Ramos (cell line): ENCODE results near the gene NRG2.

Experiments
- in situ Hi-C: fragments of 300-500 bp; cut with MboI; formaldehyde crosslinking; loops from one replicate; pipeline ENCODE4 v1.14.3; 2022; ENCODE audit warnings: low sequenced_read_pairs; ENCODE audit not compliant: unreplicated experiment

Gene NRG2

GRCh38 chr5:140013536-140013935 is 29.6 kb downstream of the NRG2 start:
- in situ Hi-C loops = no loop called here

- in situ Hi-C loops = no loop called here
These were observed 30.7 kb downstream of the NRG2 start for GRCh38 chr5:140012443-140012842.

DNA sequence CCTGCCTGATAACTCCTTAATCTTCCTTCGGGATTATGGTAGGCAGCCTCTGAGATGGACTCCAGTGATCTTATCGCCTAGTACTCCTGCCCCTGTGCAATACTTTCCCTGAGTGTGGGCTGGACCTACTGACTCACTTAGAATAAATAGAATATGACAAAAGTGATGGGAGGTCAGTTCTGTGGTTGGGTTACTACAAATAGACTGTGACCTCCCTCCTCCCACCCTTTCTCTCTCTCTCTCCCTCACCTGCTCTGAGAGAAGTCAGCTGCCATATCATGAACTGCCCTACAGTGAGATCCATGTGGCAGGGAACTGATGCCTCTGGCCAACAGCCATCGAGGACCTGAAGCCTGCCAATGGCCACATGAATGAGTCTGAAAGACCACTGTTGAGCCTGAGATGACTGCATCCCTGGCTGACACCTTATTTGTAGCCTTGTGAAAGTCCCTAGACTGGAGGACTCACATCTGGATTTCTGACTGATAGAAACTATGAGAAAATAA is 31.7 kb downstream of the NRG2 start:
- in situ Hi-C loops = no loop called here

- in situ Hi-C loops = no loop called here
These were observed 32.3 kb downstream of the NRG2 start for GRCh38 chr5:140010798-140011197.

DNA sequence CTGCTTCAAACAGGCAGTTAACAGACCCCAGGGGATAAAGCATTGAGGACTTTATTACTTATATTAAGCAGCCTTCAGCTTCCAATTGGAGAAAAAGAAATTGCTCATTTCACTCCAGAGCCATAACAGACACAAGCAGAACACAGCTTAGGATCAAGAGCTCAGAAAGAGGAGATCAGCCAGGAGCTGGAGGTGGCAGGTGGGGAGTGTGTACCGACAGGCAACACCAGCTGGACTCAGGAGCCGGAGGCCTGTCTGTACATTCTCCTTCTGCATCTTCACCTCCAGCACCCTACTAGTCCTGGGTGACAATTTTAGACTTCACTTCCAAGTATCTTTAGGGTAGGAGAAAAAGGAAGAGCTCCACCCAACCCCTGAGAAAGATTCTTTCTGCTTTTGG is 35.8 kb downstream of the NRG2 start:
- in situ Hi-C loops = no loop called here

- in situ Hi-C loops = no loop called here
These were observed 37.9 kb downstream of the NRG2 start for GRCh38 chr5:140005145-140005591.

DNA sequence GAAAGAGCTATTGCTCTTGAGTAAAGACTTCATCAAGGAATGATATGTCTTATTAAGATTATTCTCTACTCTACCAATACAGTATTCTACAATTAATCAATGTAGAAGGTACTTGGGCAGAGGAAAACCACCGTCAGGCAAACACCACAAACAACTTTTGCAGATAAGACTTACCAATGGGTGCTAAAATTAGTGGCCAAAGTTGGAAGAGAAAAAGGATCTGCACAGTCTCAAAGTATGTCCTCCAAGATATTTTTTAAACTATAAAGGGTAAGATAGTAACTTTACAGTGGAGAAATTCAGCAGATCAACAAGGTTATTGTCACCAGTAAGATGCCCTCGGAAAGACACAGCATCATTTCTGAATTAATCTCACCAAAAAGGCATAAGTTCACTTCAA is 38.9 kb downstream of the NRG2 start:
- in situ Hi-C loops = no loop called here

DNA sequence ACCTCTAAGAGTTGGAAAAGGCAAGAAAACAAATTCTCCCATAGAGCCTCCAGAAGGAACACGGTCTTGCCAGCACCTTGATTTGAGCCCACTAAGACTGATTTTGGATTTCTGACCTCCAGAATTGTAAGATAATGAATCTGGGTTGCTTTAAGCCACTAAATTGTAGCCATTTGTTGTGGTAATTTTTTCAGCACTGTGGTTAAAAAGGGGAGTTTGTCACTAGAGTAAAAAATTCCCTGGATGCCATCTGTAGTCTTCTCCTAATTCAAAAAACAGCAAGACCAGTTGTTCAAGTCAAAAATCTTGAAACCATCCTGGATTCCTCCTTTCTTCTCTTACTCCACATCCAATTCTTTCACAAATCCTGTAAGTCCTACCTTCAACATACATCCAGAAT is 39.6 kb downstream of the NRG2 start:
- in situ Hi-C loops = no loop called here

- in situ Hi-C loops = no loop called here
These were observed 42.8 kb downstream of the NRG2 start for GRCh38 chr5:140000332-140000731.

GRCh38 chr5:139998837-139999236 is 44.3 kb downstream of the NRG2 start:
- in situ Hi-C loops = no loop called here

DNA sequence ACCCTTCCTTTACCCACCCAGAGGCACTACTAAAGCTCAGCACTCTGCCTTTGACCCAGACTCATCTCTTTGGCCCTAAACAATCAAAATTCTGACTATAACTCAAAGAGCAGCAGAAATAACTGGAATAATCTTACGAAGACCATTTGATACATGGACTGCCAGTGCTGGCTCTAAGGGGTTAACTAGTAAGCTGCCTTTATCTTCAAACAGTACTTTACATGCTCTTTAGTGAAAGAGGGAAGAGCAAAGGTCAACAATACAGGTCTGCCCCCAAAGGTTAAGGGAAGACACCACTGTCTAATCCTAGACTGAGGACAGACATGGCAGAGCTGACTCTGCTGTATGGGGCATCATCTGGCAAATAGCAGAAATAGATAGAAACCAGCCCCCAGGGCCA is 45.8 kb downstream of the NRG2 start:
- in situ Hi-C loops = no loop called here

GRCh38 chr5:139995929-139996328 is 47.2 kb downstream of the NRG2 start:
- in situ Hi-C loops = no loop called here

DNA sequence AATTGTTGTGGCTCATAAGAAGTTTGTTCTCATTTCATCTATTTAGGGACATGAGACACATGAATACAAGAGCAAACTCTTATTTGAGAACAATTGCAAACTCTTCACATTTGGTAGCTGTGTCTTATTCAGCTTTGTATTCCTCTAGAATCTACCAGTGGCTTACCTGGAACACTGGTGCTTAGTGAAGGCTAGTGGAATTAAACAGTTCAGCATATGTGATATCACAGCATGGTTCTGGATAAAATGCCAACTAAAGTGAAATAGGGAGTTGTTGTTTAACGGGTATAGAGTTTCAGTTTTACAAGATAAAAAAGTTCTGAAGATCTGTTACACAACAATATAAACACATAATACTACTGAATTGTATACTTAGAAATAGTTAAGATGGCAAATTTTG is 48.9 kb downstream of the NRG2 start:
- in situ Hi-C loops = no loop called here

- in situ Hi-C loops = no loop called here
These were observed 57.4 kb downstream of the NRG2 start for GRCh38 chr5:139985733-139986132.

GRCh38 chr5:139985290-139985689 is 57.8 kb downstream of the NRG2 start:
- in situ Hi-C loops = no loop called here

GRCh38 chr5:139984816-139985215 is 58.3 kb downstream of the NRG2 start:
- in situ Hi-C loops = no loop called here

DNA sequence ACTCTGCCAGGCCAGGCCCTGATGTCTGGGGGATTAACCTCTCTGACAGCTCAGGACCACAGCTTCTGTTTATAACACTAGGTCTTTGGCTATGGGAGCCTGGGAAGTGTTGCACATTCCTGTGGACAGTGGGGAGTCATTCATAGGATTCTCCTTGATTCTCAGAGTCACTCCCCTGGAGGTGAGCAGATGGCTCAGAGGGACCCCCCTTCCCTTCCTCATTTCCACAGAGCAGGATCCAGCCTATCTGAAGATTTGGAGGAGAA is 60.2 kb downstream of the NRG2 start:
- in situ Hi-C loops = no loop called here

- in situ Hi-C loops = no loop called here
These were observed 60.7 kb downstream of the NRG2 start for GRCh38 chr5:139982157-139982974.

DNA sequence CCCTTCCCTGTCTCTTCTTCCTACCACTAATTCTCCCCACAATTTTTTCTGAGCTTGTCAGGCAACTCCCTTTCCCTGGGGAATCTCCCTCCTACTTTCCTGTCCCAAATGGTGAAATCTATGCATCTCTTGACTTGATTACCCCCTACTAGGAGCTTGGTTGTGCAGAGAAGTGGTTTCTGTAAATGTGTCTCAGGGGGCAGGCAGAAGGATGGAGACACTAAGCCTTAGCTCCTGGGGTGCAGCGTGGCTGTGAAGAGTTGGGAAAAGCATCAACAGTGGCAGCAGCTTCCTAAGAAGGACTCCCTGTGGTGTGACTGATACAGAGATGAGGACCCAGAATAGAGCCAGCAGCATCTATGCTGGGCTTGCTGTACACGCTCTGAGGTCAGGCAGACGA is 62.3 kb downstream of the NRG2 start:
- in situ Hi-C loops = no loop called here

- in situ Hi-C loops = no loop called here
These were observed 63.2 kb downstream of the NRG2 start for GRCh38 chr5:139979943-139980342.

GRCh38 chr5:139979518-139979917 is 63.6 kb downstream of the NRG2 start:
- in situ Hi-C loops = no loop called here

DNA sequence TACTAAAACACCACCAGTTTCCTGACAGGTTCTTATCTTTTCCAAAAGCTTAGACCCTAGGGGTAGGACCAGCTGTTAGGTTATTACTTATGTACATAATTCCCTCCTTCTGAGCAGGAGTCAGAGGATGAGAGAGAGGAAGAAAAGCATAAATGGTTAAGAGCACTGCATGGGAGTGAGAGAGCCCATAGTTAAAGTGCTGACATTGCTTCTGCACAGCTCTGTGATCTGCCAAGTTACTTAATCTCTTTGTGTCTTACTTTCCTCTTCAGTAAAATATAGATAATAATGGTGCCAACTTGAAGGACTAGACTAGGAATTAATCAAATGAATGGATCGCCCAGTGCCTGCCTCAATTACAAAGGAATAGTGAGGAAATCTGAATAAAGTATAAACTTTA is 66.4 kb downstream of the NRG2 start:
- in situ Hi-C loops = no loop called here
